Mammary epithelial cell (primary cell): Measurements from ENCODE around the gene DCP2.

Experiments used
- EZH2 ChIP-seq: IDR thresholded peaks from 2 replicates; pipeline ENCODE4 v1.6.1; 2012; ENCODE audit warnings: low read length, inconsistent platforms, borderline replicate concordance
- TF ChIP-seq, protein P1 (sequence below), 2 donors: IDR thresholded peaks in 1 of 2; conservative IDR thresholded peaks in 1 of 2; 2 replicates each; pipeline ENCODE4 v1.5.1; 2011 to 2012; ENCODE audit warnings: inconsistent platforms in 2 of 2, low read length in 2 of 2, mild to moderate bottlenecking in 2 of 2, control low read depth in 1 of 2, low read depth in 1 of 2; ENCODE audit not compliant: insufficient read depth in 1 of 2; ENCODE audit errors: extremely low read depth in 1 of 2

- TF ChIP-seq, protein P1, sequence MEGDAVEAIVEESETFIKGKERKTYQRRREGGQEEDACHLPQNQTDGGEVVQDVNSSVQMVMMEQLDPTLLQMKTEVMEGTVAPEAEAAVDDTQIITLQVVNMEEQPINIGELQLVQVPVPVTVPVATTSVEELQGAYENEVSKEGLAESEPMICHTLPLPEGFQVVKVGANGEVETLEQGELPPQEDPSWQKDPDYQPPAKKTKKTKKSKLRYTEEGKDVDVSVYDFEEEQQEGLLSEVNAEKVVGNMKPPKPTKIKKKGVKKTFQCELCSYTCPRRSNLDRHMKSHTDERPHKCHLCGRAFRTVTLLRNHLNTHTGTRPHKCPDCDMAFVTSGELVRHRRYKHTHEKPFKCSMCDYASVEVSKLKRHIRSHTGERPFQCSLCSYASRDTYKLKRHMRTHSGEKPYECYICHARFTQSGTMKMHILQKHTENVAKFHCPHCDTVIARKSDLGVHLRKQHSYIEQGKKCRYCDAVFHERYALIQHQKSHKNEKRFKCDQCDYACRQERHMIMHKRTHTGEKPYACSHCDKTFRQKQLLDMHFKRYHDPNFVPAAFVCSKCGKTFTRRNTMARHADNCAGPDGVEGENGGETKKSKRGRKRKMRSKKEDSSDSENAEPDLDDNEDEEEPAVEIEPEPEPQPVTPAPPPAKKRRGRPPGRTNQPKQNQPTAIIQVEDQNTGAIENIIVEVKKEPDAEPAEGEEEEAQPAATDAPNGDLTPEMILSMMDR (conservative IDR thresholded peaks at IDR 0.05 in 1 of 2, IDR thresholded peaks at IDR 0.05 in 1 of 2; ENCODE audit: extremely low read depth in 1 of 2, insufficient read depth in 1 of 2, low read depth in 1 of 2, low read length in 2 of 2): no peak
- no peak for TF ChIP-seq EZH2
Measured at GRCh38 chr5:112933105-112933504, 43.5 kb upstream of the DCP2 start.
